ENCODE data around the gene TRRAP. TPM values are rescaled to one million over a fixed set of nuclear protein-coding genes. Genes with fewer than 3 reads are reported as not detected.

TRRAP gene
- total and polyA plus RNA-seq, 2 experiments from 2014 or later = 14.9 to 58.7 TPM

GRCh38 chr7:99002148-99002826, 124.0 kb downstream of the TRRAP start:
- Histone ChIP-seq H3K4me3 (no peak overlapping the region), H3K4me1 (ENCODE audit: insufficient read depth) (no peaks in the 10 kb centered on the region), H3K79me2 (replicated peaks; ENCODE audit: insufficient read depth) (no peaks in the 10 kb centered on the region), H3K4me2 (no peak overlapping the region), H3K27me3 (ENCODE audit: insufficient read depth) (no peaks in the 10 kb centered on the region), H3K27ac (ENCODE audit: low read depth) (no peak overlapping the region), H2AFZ (no peak overlapping the region), H3F3A (replicated peaks; ENCODE audit: low read depth) (no peaks in the 10 kb centered on the region), H3K9me2 (ENCODE audit: insufficient read depth) (no peaks in the 10 kb centered on the region), H3K36me3 (ENCODE audit: insufficient read depth) (peaks cover 6% of the 10 kb centered on the region; the same call in 1 of the 2 replicates), H4K20me1 (replicated peaks; ENCODE audit: insufficient read depth) (no peaks in the 10 kb centered on the region; the same call in 1 of the 2 replicates)
- no peaks in the 10 kb centered on the region; the same call in 2 of the 3 replicates for H3K4me1 Mint-ChIP-seq
- no peak for DNase-seq (ENCODE audit: low spot score)
- H3K4me3 Mint-ChIP-seq = no peak overlapping the region
- peaks cover 61% of the 10 kb centered on the region for H3K36me3 Mint-ChIP-seq (ENCODE audit: low read depth)
- H3K27me3 Mint-ChIP-seq (ENCODE audit: insufficient read depth, low read depth, poor library complexity) = peaks cover 4% of the 10 kb centered on the region
- no peak overlapping the region; the same call in none of the 2 replicates for H3K27ac Mint-ChIP-seq
- no peaks in the 10 kb centered on the region for H3K9me3 Mint-ChIP-seq
- TF ChIP-seq, protein P1, sequence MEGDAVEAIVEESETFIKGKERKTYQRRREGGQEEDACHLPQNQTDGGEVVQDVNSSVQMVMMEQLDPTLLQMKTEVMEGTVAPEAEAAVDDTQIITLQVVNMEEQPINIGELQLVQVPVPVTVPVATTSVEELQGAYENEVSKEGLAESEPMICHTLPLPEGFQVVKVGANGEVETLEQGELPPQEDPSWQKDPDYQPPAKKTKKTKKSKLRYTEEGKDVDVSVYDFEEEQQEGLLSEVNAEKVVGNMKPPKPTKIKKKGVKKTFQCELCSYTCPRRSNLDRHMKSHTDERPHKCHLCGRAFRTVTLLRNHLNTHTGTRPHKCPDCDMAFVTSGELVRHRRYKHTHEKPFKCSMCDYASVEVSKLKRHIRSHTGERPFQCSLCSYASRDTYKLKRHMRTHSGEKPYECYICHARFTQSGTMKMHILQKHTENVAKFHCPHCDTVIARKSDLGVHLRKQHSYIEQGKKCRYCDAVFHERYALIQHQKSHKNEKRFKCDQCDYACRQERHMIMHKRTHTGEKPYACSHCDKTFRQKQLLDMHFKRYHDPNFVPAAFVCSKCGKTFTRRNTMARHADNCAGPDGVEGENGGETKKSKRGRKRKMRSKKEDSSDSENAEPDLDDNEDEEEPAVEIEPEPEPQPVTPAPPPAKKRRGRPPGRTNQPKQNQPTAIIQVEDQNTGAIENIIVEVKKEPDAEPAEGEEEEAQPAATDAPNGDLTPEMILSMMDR (conservative IDR thresholded peaks at IDR 0.05; ENCODE audit: low read depth in 2 of 2) = no peak
- TF ChIP-seq STAT1 (IDR thresholded peaks at IDR 0.05; ENCODE audit: unreplicated experiment) (no peak), JUNB (IDR thresholded peaks at IDR 0.05; ENCODE audit: unreplicated experiment) (no peak), ZNF462 (CRISPR knock-in tag; IDR thresholded peaks at IDR 0.05) (no peak)
- TF ChIP-seq, protein P2, sequence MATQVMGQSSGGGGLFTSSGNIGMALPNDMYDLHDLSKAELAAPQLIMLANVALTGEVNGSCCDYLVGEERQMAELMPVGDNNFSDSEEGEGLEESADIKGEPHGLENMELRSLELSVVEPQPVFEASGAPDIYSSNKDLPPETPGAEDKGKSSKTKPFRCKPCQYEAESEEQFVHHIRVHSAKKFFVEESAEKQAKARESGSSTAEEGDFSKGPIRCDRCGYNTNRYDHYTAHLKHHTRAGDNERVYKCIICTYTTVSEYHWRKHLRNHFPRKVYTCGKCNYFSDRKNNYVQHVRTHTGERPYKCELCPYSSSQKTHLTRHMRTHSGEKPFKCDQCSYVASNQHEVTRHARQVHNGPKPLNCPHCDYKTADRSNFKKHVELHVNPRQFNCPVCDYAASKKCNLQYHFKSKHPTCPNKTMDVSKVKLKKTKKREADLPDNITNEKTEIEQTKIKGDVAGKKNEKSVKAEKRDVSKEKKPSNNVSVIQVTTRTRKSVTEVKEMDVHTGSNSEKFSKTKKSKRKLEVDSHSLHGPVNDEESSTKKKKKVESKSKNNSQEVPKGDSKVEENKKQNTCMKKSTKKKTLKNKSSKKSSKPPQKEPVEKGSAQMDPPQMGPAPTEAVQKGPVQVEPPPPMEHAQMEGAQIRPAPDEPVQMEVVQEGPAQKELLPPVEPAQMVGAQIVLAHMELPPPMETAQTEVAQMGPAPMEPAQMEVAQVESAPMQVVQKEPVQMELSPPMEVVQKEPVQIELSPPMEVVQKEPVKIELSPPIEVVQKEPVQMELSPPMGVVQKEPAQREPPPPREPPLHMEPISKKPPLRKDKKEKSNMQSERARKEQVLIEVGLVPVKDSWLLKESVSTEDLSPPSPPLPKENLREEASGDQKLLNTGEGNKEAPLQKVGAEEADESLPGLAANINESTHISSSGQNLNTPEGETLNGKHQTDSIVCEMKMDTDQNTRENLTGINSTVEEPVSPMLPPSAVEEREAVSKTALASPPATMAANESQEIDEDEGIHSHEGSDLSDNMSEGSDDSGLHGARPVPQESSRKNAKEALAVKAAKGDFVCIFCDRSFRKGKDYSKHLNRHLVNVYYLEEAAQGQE (IDR thresholded peaks at IDR 0.05; ENCODE audit: unreplicated experiment) = no peak
- ATAC-seq = no peak

All from GM23338 (cell line).